Activated naive CD4-positive, alpha-beta T cell treated with anti-CD3 and anti-CD28 coated beads, Interleukin-2, amount 50 U/mL, for 72 hours (primary cell): ENCODE results near the gene RNU1-2. TPM values are rescaled to one million over a fixed set of nuclear protein-coding genes. Genes with fewer than 3 reads are reported as not detected.
A peak's percentile ranks its signal among the peaks of the same experiment; 100 is the strongest.
"Not testable (repeated sequence)": the region's sequence is repeated elsewhere in the genome, so short reads cannot be mapped to it uniquely, and the experiment has no call there.

ENCODE experiments used
- ATAC-seq, 2 donors: fragments of 150-1000 bp; cut with Tn5 transposase; 2 replicates each; pipeline ENCODE4 v1.10.0; 2021; ENCODE audit warnings: mild to moderate bottlenecking in 2 of 2, moderate library complexity in 2 of 2
- DNase-seq, 2 donors: peaks; one replicate each; pipeline ENCODE4 v3.0.0; 2021 to 2022; ENCODE audit warnings: low spot score in 2 of 2
- H3K27ac Mint-ChIP-seq, 2 donors: one replicate each; pipeline ENCODE4 v1.8.0; 2022; ENCODE audit warnings: mild to moderate bottlenecking in 2 of 2, mixed read lengths in 2 of 2
- H3K36me3 Mint-ChIP-seq, 2 donors: one replicate each; pipeline ENCODE4 v1.8.0; 2022; ENCODE audit warnings: mixed read lengths in 2 of 2
- H3K9me3 Mint-ChIP-seq, 2 donors: one replicate each; pipeline ENCODE4 v1.8.0; 2022; ENCODE audit warnings: mixed read lengths in 2 of 2
- total RNA-seq, 2 donors: library from RNA; stranded (reverse); gene quantifications; one replicate each; pipeline ENCODE4 v1.2.3, GENCODE V29; 2022

The RNU1-2 gene
- total RNA-seq, 2 donors from 2014 or later, result 1,082 to 1,722 TPM

DNA sequence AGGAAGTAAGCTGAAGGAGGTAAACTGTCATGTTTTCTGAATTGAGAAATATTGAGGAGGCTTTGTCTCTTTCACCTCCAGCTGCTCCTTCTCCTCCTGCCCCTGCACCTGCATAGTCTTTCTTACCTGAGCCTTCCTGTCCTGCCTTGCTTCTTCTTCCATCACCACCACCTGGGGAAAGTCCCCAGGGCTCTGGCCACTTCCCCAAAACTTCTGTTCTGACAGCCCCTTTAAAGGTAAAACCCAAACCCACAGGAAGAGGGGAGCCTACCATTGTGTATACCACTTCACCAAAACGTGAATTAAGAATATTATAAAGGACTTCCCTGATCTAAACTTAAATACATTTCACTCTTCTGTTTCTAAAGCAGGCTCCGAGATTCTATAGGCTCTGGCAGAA, 5.6 kb downstream of the RNU1-2 start:
- ATAC-seq, DNase-seq, H3K36me3 Mint-ChIP-seq, H3K9me3 Mint-ChIP-seq: not testable (repeated sequence)
- H3K27ac Mint-ChIP-seq, result peak overlapping the region; percentile 4 to 16

DNA sequence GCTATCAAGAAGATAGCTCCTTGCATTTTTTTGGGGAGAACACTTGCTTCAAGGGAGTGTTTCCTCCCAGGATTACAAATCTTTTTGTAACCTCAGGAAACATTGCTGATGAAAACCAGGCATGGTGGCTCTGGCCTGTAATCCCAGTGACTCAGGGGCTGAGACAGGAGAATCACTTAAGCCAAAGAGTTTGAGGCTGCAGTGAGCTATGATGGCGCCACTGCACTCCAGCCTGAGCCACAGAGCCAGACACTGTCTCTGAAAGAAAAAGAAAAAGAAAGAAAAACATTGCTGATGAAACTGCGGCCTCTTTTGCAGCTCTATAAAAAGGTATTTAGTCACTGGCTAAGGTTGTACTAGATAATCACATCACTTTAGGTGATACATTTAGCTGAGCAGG, 7.3 kb downstream of the RNU1-2 start:
- Mint-ChIP-seq H3K9me3 (no peaks in the 10 kb centered on the region), H3K36me3 (no peaks in the 10 kb centered on the region), H3K27ac (no peak overlapping the region)
- no peak for ATAC-seq
- no peak for DNase-seq

DNA sequence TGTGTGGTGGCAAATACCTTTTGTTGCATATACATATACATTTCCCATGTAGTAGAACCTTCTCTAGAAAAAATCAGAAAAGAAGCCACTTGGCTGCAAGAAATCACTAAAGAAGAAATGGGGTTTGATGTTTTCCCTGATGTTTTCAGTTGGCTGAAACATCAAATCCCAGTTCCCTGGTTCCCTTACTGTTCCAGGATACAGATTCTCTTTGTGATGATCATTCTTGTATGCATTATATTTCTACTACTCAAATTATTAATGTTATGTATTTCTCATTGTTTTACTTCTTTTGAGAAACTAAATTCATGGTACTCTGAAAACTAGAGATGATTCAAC, 7.6 kb downstream of the RNU1-2 start:
- no peak for DNase-seq
- no peak for ATAC-seq
- Mint-ChIP-seq H3K27ac (no peak overlapping the region), H3K36me3 (no peaks in the 10 kb centered on the region), H3K9me3 (no peaks in the 10 kb centered on the region)

DNA sequence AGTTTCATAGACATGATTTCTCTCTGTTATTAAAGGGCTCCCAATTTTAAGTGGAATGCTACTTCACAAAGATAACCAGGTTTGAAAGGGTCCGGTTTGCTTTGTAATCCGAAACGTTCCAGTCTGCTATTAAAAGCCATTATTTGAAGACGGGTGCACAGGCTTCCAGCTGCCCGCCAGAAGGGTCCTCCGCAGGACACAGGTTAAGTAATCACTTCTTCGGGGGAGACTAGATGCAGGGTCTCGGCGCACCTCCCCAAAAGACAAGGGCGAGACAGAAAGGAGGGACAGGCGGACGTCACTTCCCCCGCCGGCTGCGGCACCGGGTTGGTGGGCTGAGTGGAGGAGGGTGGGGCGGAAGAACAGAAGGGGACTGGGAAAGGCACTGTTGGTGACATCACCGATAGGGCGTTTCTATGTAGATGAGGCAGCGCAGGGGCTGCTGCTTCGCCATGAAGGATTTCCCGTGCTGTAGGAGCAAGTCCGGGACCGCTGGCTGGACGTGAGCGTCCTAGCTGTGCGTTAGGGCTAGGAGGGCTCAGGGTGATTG, 8.9 kb downstream of the RNU1-2 start:
- ATAC-seq (peak; percentile 89 to 93), DNase-seq (peak; percentile 100)
- H3K27ac Mint-ChIP-seq, result no peak overlapping the region
- no peaks in the 10 kb centered on the region for H3K9me3 Mint-ChIP-seq
- H3K36me3 Mint-ChIP-seq, result no peaks in the 10 kb centered on the region

DNA sequence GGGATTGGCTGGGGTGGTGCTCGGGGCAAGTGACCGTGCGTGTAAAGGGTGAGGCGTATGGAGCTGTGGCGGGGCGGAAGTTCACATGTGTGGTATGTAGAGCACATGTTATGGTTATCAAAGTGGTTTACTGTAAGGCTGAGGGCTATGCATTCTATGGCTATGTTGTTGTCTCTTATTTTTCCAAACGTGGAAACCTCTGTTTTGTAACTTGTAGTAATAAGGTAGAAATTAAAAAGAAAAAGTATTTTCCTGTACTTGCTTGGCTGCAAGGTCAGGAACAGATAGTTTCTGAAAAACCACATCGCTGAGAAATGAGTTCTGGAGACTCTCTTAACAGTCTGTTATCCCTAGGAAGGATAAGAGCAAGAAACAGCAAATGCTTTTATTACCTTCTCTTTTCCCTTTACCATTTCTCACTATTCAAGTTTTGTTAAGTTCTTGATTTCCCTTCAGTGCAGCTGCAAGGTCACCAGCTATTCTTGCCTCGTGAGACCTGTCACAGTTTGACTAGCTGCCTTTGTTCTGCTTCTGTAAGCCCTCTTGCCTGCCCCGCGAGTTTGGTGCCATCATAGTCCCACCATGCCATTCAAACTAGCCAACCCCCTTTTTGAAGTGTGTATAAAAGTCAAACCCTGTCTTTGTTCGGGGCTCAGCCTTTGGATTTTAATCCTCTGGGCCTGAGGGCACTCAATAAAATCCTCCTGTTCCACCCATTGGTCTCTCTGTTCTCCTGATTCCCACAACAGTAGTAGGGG, 9.5 kb downstream of the RNU1-2 start:
- Mint-ChIP-seq H3K27ac (no peak overlapping the region), H3K9me3 (no peaks in the 10 kb centered on the region), H3K36me3 (no peaks in the 10 kb centered on the region)
- peak; percentile 67 to 71 for DNase-seq
- peak; percentile 72 to 80 for ATAC-seq

DNA sequence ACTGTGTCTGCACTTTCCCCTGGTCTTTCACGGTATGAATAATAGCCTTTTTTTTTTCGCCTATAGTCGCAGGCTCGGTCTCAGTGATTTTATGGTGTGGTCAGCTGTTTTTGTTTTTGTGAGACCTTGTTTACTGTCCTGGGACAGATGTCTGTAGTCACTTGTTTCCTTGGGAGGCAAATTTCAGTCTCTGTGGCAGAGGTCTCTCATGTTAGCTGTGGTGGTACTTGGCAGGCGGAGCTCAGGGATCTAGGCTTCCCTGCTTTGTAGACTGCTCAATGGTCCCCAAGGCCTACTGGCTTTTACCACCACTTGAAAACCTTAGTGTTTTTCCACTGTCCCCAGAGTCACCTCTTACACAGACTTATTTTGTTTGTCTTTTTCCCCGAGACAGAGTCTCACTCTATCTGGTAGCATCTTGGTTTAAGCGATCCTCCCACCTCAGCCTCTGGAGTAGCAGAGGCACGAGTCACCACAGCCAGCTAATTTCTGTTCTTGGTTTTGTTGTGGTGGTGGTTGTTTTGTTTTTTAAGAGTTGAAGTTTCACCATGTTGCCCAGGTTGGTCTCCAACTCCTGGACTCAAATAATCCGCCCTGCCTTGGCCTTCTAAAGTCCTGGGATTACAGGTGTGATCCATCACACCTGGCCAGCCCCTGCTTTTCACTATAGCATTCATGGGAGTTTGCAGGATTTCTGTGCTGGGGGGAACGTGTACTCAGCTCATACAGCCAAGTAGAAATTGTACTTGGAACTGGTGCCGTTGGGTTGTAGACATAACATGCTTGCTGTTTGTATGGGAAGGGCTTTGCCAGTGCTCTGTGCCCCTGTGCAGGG, 10.3 kb downstream of the RNU1-2 start:
- H3K36me3 Mint-ChIP-seq, result no peaks in the 10 kb centered on the region
- DNase-seq, result peak in 1 of 2 donors; percentile 56
- peak; percentile 8 to 32 for ATAC-seq
- H3K9me3 Mint-ChIP-seq, result no peaks in the 10 kb centered on the region
- no peak overlapping the region for H3K27ac Mint-ChIP-seq

DNA sequence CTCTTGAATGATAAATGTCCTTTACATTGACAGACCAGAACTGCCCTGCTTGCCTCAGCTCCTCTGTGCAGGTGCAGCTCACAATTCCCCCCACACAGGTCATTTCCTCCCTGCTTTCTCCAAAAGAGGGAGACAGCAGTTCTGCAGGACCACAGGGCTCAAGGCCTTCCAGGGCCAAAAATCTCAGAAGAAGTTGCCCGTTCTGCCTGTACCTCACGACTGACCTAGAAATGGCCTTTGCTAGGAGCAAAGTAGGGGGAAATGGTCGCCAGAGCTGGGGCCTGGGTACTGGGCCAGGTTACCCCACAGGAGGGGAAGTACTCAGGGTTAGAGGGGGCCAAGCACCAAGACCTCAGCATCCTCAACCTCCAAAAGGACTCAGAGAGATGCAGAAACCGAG, 11.1 kb downstream of the RNU1-2 start:
- H3K36me3 Mint-ChIP-seq, result no peaks in the 10 kb centered on the region

DNA sequence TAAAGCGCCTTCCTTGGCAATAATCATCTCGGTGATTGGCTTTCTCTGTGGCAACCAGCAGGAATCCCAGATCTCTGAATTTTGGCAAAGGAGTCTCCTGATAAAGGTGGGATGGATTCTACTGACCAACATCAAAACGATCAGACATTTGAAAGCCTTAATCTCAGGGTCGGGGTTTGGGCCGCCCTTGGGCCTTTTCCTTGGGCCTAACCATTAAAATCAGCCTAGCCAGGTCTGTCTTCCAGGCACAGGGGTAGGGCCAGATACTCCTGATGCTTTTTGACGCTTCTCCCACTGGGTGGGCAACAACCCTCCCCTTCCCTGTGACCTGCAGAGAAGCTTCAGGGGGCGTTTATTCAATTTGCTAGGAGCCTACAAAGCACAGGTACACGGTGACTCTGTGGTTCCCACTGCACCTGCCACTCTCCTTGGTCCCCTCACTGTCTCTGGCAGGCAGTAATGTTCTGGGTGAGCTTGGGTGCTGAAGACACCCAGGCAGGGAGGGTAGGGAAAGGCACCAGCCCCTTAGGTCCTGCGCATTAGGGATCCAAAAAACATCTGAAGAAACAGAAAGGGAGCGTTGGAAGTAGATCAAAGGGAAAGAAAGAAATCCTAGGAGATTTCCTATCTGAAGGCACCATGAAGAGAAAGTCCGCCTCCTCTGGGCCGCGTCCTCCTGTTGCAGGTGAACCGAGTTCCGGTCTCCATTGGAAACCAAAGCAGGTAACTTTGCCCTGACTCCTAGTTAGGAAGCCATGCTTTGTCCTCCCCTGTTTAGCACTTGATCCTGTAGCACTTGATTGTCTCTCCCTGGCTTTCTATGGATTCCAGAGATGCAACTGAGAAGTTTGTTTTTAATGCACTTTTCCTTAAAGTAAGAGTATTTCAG, 12.3 kb downstream of the RNU1-2 start:
- Mint-ChIP-seq H3K36me3 (no peaks in the 10 kb centered on the region), H3K27ac (no peak overlapping the region)
- no peak for ATAC-seq

More for the DNA sequence above, 11.1 kb downstream of the RNU1-2 start:
- H3K9me3 Mint-ChIP-seq, result no peaks in the 10 kb centered on the region
- H3K27ac Mint-ChIP-seq, result no peak overlapping the region
- no peak for ATAC-seq
- DNase-seq, result no peak

DNA sequence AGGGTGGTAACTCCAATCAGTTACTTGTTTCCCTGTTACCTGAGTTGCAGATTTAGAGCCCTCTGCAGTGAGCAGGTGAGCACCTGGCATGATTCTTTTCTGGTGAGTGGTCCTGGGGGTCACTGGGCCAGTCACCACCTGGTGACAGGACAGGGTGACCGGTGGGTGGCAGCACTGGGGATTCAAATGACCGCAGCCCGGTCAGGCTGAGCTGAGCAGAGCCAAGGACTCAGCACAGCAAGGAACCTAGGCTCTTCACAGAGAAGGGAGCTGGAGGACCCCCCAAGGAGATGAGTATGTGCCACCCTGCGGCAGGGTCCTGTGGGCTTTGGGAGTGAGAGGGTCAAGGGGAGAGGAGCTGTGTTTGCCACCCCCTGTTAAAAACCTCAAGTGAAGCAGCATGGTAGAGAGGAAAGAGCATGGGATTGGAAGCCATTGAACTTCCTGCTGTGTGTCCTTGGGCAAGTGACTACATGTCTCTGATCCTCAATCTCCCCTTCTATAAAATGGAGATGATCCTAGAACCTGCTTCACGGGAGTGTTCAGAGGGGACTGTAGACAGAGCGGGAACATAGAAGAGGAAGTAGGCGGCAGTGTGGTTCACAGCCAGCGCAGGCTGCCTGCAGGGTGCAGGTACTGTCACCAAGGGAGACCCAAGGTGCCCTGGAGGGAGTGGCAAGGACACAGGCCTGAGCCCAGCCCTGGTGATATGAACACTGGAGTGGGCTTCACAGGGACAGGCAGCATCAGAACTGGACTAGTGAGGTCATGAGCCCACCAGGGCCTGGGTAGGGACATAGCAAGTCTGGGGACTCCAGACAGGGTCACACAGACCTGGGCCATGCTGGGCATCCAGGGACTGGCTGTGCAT, 16.3 kb downstream of the RNU1-2 start:
- H3K36me3 Mint-ChIP-seq, ATAC-seq, H3K9me3 Mint-ChIP-seq: not testable (repeated sequence)
- DNase-seq, result peak in 1 of 2 donors; percentile 60
- H3K27ac Mint-ChIP-seq, result peak overlapping the region in 1 of 2 donors; percentile 2

More for the DNA sequence above, 12.3 kb downstream of the RNU1-2 start:
- no peak for DNase-seq
- H3K9me3 Mint-ChIP-seq, result no peaks in the 10 kb centered on the region

DNA sequence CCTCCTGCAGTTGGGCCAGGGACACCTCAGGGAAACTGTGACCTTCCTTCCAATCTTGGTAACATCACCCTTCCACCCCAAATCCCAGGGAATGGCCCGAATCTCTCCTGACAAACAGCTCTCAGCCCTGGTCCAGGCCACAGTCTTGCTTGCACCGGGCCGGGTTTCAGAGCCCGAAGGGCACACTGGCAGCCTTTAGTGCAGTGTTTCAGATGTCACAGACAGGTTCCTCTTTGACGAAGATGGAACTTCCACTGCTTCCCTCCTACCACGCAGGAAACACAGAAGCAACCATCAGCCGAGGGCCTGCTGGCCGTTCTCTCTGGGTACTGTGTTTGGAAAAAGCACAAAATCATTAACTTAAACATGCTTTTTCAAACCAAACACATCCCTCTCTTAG, 17.0 kb downstream of the RNU1-2 start:
- ATAC-seq, H3K9me3 Mint-ChIP-seq, H3K36me3 Mint-ChIP-seq: not testable (repeated sequence)
- peak in 1 of 2 donors; percentile 53 for DNase-seq
- peak overlapping the region in 1 of 2 donors; percentile 67 for H3K27ac Mint-ChIP-seq

DNA sequence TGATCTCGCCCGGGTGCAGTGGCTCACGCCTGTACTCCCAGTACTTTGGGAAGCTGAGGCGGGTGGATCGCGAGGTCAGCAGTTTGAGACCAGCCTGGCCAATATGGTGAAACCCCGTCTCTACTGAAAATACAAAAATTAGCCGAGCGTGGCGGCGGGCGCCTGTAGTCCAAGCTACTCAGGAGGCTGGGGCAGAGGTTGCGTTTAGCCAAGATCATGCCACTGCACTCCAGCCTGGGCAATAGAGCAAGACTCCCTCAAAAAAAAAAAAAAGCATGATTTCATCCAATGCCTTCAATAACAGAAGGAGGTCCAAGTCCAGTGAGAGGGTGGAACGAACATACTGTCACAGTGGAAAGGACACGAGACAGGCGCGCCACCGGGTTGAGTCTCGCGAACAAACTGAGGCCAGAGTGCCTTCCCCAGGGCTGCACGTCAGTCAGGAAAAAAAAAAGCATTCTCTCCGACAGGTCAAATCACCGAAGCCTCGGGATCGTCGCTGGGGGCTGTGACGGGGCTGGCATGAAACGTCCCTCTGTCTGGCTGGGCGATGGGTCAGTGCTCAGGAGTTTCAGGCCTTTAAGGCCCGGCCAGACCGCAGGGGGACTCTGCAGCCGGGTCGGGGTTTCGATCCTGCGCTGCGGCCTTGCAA, 17.5 kb downstream of the RNU1-2 start:
- H3K27ac Mint-ChIP-seq, result peak overlapping the region; percentile 37 to 67
- DNase-seq (peak in 1 of 2 donors; percentile 55), ATAC-seq (no peak)
- H3K9me3 Mint-ChIP-seq, result no peaks in the 10 kb centered on the region
- H3K36me3 Mint-ChIP-seq, result no peaks in the 10 kb centered on the region

DNA sequence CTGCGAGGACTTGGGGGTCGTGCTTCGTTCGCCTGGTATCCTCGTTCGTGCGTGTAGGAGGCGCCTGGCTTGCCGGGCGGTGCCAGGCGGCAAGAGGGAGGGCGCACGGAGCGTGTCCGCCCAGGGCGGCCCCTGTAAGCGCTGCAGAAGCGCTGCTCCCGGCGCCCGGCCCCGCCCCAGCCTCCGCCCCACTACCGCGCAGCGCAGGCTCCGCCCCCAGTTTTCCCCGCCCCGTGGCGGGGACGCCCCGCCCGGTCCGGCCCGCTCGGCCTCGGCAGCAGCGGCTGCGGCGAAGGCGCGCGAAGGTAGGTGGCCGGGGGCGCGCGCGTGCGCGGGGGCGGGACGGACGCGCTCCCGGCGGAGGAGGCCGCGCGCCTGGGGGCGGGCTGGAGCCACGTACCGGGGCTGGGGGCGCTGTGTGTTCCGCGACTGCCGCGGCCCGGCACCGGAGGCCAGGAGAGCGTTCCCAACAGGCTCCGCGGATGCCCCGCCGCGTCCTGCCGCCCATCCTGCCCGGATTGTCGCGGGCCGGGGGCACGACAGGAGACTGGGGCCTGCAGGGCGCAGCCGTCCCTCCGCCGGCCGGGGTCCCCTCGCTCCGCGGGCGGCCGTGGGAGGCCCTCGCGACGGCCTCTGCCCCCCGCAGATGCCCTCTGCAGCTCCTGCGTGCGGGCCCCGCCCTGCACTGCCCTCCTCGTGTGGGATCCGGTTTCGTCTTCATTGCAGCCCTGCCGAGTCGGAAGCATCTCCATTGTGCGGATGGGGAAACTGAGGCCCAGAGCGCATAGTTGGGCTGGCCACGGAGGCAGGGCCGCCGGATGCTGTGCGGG, 18.3 kb downstream of the RNU1-2 start:
- H3K27ac Mint-ChIP-seq, result peak overlapping the region; percentile 81 to 90
- H3K9me3 Mint-ChIP-seq, result no peaks in the 10 kb centered on the region

DNA sequence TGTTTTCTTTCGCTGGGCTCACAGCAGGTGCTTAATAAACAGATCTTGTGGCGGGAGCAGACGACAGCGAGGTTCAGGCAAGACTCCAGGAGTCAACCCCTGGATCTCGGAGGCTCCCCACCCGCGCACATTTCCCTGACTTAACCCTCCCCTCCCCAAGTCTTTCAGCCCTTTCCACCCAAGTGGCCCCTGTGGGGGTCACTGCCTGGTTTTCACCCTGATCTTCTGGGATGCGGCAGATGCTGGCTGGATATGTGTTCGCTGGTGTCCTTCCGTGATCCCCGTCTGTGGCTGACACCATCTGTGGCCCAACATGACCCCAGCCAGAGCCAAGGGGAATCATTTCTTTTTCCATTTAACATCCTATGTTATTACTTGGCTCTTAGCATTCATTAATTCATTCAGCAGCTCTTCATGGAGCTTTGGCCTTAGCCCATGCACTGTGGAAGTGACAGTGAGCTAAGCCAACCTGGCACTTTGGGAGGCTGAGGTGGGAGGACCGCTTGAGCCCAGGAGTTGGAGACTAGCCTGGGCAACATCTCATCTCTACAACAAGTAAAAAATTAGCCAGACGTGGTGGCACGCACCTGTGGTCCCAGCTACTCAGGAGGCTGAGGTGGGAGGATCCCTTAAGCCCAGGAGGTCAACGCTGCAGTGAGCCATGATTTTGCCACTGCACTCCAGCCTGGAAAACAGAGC, 19.3 kb downstream of the RNU1-2 start:
- not testable (repeated sequence) for DNase-seq

More for the DNA sequence above, 18.3 kb downstream of the RNU1-2 start:
- ATAC-seq (peak; percentile 94 to 97), DNase-seq (peak; percentile 98 to 99)
- H3K36me3 Mint-ChIP-seq, result no peaks in the 10 kb centered on the region

DNA sequence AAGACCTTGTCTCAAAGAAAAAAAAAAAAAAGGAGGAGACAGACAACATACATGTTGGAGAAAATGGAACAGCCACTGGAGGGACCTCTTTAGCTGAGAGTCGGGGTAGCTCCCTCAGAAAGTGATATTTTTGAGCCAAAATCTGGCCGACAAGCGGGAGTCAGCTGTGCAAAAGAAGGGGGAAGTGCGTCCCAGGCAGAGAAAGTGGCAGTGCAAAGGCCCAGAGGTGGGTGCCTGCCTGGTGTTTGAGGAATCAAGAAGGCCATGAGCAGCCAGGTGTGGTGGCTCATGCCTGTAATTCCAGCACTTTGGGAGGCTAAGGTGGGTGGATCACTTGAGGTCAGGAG, 19.8 kb downstream of the RNU1-2 start:
- Mint-ChIP-seq H3K27ac (peak overlapping the region in 1 of 2 donors; percentile 81), H3K9me3 (no peaks in the 10 kb centered on the region), H3K36me3 (no peaks in the 10 kb centered on the region)
- ATAC-seq, result no peak
- no peak for DNase-seq

More for the DNA sequence above, 19.3 kb downstream of the RNU1-2 start:
- H3K9me3 Mint-ChIP-seq, H3K36me3 Mint-ChIP-seq, ATAC-seq: not testable (repeated sequence)
- H3K27ac Mint-ChIP-seq, result peak overlapping the region; percentile 81 to 90
